Stimulated activated naive CD8-positive, alpha-beta T cell treated with anti-CD3 and anti-CD28 coated beads, Interleukin-15, amount 100 ng/mL, for 72 hours (primary cell): Measurements from ENCODE around the gene SYCE3.
"Not testable (repeated sequence)": the region's sequence is repeated elsewhere in the genome, so short reads cannot be mapped to it uniquely, and the experiment has no call there.

Experiments used
- ATAC-seq: fragments of 150-1000 bp; cut with Tn5 transposase; 2 replicates; pipeline ENCODE4 v1.10.0; 2021; ENCODE audit warnings: mild to moderate bottlenecking, moderate library complexity
- DNase-seq, 2 donors: peaks; one replicate each; pipeline ENCODE4 v3.0.0; 2021 to 2022
- H3K27ac Mint-ChIP-seq, 2 donors: one replicate each; pipeline ENCODE4 v1.8.0; 2022; ENCODE audit warnings: mild to moderate bottlenecking in 2 of 2, mixed read lengths in 2 of 2, moderate library complexity in 2 of 2
- H3K27me3 Mint-ChIP-seq: one replicate; pipeline ENCODE4 v1.8.0; 2022; ENCODE audit warnings: mixed read lengths
- H3K4me1 Mint-ChIP-seq: one replicate; pipeline ENCODE4 v1.8.0; 2022; ENCODE audit warnings: mild to moderate bottlenecking, mixed read lengths
- H3K4me3 Mint-ChIP-seq, 2 donors: one replicate each; pipeline ENCODE4 v1.8.0; 2022; ENCODE audit warnings: mild to moderate bottlenecking in 2 of 2, mixed read lengths in 2 of 2, moderate library complexity in 1 of 2
- H3K9me3 Mint-ChIP-seq, 2 donors: one replicate each; pipeline ENCODE4 v1.8.0; 2022; ENCODE audit warnings: mixed read lengths in 2 of 2

Gene SYCE3

DNA sequence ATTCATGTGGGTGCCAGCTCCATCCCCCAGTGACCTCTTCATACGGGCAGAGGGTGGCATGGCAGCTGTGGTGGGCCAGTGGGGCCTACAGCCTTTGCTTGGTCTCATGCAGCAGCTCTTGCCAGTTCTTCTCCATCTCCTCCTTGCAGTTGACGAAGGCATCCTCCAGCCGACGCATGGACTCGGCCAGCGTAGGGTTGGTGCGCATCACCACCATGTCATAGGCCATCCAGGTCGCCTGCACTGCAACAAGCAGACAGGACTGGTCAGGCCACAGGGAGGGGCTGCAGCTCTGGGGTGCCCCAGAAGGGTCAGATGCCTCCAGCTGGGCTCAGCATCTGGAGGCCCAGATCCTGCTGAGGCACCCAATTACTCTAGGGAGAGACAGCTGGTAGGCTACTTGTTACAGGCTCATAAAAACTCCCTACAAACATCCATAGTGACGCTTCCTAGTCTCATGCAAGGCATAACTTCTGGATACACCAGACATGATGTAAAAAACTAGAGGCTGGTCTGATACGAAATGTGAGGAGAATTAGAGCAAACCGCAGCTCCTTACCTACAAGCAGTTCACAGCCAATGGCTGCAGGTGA lies 11.5 kb downstream of the SYCE3 start:
- H3K9me3 Mint-ChIP-seq, result no peaks in the 10 kb centered on the region
- DNase-seq (no peak), ATAC-seq (no peak)
- peak overlapping the region; percentile 20 to 33 for H3K4me3 Mint-ChIP-seq
- no peak overlapping the region for H3K27ac Mint-ChIP-seq
- peaks cover 36% of the 10 kb centered on the region for H3K4me1 Mint-ChIP-seq
- no peaks in the 10 kb centered on the region for H3K27me3 Mint-ChIP-seq

DNA sequence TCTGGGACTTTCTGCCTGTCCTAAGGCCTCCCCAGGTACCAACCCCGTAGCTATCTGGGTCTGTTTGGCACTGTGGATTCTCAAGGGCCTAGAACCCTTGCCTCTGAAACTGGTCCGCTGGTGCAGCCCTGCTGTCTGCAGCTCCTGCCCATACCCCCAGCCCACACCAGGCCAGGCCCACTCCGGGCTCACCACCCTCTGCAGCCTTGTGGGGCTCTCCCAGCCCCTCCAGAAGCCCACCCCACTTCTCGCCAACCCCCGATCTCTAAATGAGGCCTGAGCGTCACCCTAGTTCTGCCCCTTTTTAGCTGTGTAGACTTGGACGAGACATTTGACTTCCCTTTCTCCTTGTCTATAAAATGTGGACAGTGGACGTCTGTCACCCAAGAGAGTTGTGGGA lies 12.3 kb downstream of the SYCE3 start:
- peak overlapping the region; percentile 85 to 92 for H3K4me3 Mint-ChIP-seq

DNA sequence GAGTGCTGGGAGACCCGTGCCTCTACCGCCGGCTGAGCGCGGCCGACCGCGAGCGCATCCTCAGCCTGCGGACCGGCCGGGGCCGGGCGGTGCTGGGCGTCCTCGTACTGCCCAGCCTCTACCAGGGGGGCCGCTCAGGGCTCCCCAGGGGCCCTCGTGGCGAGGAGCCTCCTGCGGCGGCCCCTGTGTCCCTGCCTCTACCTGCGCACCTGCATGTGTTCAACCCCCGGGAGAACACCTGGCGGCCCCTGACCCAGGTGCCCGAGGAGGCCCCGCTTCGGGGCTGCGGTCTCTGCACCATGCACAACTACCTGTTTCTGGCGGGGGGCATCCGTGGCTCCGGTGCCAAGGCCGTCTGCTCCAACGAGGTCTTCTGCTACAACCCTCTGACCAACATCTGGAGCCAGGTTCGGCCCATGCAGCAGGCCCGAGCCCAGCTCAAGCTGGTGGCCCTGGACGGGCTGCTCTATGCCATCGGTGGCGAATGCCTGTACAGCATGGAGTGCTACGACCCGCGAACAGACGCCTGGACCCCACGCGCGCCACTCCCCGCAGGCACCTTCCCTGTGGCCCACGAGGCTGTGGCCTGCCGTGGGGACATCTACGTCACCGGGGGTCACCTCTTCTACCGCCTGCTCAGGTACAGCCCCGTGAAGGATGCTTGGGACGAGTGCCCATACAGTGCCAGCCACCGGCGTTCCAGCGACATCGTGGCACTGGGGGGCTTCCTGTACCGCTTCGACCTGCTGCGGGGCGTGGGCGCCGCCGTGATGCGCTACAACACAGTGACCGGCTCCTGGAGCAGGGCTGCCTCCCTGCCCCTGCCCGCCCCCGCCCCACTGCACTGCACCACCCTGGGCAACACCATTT lies 13.6 kb downstream of the SYCE3 start:
- H3K9me3 Mint-ChIP-seq, result no peaks in the 10 kb centered on the region
- DNase-seq, result peak in 1 of 2 donors; percentile 16

More for the DNA sequence above, 12.3 kb downstream of the SYCE3 start:
- ATAC-seq (no peak), DNase-seq (no peak)
- Mint-ChIP-seq H3K27ac (peak overlapping the region; percentile 36 to 86), H3K4me1 (peaks cover 44% of the 10 kb centered on the region), H3K9me3 (no peaks in the 10 kb centered on the region), H3K27me3 (no peaks in the 10 kb centered on the region)

DNA sequence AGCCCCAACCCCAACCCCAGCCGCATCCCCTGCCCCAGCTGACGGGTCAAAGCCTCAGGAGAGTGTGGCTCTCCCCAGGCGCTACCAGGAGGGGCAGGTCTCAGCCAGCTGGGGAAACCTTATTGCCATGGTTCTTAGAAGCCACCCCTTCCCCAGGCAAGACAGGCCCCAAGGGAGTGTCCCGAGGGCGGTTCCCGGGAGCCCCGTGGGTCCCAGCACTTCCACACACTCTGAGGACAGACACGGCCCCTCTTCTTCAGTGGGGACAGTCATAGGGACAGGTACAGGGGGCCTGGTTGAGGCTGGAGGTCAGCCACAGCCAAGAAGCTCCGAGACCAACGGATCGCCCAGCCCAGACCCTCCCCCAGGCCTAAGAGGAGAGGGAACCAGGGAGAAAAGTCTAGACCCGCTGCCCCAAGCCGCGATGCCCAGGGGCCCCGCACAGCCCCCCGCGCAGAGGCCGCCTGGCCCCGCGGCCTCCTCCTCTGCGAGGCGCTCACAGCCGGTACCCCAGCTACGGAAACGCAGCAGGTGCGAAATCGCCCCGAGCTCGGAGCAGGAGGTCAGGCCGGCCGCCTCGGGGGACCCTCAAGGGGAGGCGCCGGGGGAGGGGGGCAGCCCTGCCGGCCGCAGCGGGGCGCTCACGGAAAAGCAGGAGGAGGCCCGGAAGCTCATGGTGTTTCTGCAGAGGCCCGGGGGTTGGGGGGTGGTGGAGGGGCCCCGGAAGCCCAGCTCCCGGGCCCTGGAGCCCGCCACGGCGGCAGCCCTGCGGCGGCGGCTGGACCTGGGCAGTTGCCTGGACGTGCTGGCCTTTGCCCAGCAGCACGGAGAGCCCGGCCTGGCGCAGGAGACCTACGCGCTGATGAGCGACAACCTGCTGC lies 14.4 kb downstream of the SYCE3 start:
- no peaks in the 10 kb centered on the region for H3K9me3 Mint-ChIP-seq
- DNase-seq (peak; percentile 64 to 68), ATAC-seq (peak; percentile 37)
- peak overlapping the region; percentile 89 to 92 for H3K4me3 Mint-ChIP-seq
- no peaks in the 10 kb centered on the region for H3K27me3 Mint-ChIP-seq
- peak overlapping the region; percentile 91 to 95 for H3K27ac Mint-ChIP-seq
- H3K4me1 Mint-ChIP-seq, result peaks cover 62% of the 10 kb centered on the region

More for the DNA sequence above, 13.6 kb downstream of the SYCE3 start:
- peak; percentile 0 for ATAC-seq
- Mint-ChIP-seq H3K4me1 (peaks cover 57% of the 10 kb centered on the region), H3K27ac (peak overlapping the region; percentile 69 to 96), H3K27me3 (no peaks in the 10 kb centered on the region), H3K4me3 (peak overlapping the region; percentile 85 to 92)

DNA sequence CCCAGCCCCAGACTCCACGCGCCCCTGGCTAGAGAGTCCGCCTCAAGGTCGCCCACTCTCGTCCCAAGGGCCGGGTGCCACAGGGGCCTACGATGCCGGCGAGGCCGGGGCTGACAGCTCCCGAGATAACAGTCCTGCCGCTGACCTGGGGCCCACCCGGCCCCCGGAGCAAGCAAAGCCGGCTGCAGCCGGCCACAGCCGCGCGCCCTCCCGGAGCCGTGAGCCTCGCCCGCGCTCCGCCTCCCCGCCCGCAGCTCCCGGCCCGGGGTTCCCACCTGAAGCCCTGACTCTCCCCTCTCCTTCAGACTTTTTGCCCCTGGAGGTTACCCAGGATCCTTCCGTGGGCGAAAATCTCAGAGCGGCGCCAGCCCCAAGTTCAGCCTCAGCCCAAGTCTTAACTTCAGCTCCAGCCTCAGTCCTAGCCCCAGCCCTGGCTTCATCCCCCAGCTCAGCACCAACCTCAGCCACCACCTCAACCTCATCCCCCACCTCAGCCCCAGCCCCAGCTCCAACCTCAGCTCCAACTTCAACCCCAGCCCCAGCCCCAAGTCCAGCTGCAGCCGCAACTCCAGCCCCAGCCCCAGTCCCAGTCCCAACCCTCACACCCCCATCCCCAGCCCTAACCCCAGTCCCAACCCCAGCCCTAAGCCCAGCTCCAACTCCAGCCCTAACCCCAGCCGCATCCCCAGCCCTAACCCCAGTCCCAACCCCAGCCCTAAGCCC lies 15.3 kb downstream of the SYCE3 start:
- DNase-seq, result peak; percentile 15 to 29
- peak overlapping the region; percentile 89 to 92 for H3K4me3 Mint-ChIP-seq
- H3K27me3 Mint-ChIP-seq, result no peaks in the 10 kb centered on the region
- peak overlapping the region; percentile 95 to 98 for H3K27ac Mint-ChIP-seq
- H3K4me1 Mint-ChIP-seq, result peaks cover 65% of the 10 kb centered on the region
- peaks cover 0 to 3% of the 10 kb centered on the region in 2 donors for H3K9me3 Mint-ChIP-seq
- ATAC-seq, result peak; percentile 5

DNA sequence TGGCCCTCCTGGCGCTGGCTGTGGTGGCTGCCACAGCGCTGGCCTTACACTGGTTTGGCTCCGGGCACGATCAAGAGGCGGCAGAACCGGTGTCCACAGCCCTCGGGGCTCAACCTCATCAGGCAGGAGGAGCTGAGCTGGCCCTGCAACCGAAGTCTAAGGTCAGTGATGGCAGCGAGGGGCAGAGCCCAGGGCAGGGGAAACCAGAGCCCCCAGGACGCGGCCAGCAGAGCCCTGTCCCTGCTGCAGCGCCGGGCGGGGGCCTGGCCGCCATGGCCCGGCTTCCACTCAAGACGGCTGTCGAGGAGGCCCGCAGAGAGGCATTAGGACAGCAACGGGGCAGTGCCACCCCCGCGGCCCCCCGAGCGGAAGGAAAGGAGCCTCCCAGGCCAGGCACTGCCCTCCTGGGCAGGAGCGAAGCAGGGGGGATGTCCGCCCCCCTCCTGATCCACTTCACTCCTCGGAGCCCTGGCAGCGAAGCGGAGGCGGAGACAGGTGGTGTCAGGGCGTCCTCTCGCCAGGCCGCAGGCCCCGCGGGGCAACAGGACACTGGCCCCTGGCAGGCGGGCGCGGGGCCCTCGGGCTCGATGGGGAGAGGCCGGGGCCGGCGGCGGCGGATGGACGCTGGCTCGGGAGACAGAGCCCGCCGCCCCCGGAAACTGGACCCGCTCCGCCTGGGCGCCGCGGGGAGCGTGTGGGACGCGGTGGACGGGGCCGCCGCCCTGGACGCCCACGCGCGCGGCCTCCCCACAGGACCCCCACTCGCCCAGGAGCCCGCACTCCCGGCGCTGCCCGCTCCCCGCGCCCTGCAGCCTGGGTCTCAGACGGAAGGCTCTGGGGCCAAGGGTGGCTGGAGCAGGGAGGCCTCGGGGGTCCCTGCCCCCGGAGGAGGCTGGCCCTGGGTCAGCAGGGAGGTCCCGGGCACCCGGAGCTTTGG lies 16.1 kb downstream of the SYCE3 start:
- ATAC-seq, result no peak
- peak overlapping the region; percentile 99 to 100 for H3K27ac Mint-ChIP-seq
- peak overlapping the region; percentile 85 to 92 for H3K4me3 Mint-ChIP-seq
- H3K27me3 Mint-ChIP-seq, result no peaks in the 10 kb centered on the region
- no peak for DNase-seq
- H3K4me1 Mint-ChIP-seq, result peaks cover 73% of the 10 kb centered on the region
- H3K9me3 Mint-ChIP-seq, result peaks cover 0 to 4% of the 10 kb centered on the region in 2 donors

DNA sequence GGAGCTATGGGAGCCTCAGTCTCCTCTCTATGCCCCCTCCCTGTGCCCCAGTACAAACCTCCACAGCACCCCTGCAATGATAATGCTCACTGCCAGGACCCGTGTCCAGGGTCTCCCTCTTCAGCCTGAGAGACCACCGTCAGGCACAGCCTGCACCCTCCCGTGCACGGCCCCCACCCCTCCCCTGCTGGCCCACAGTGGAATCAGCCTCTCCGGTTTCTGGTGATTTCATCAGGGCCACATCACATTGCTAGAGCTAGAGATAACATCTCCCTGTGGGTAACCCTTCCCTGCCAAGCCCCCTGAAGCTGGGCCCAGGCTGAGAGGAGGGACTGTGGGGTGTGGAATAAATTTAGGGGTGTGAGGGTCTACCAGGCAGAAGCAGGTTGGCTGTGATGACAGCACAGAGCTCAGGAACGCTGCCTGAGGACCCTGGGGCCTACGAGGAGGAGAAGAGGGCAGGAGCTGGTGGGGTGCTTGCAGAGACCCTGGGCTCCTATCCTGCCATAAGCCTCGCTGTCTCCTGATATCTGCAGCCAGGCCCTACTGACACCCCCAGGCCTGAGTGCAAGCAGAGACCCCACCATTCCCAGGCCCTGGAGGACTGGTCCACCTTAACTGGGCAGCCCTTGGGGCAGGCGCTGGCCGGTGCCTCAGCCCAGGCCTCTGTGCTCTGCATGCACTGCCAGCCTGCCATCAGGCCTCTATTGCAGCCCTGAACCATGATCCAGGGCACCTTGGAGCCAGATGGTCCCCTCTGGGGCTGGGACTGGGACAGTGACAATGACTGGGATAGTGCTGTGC lies 17.0 kb downstream of the SYCE3 start, which contains the start of gene KLHDC7B:
Gene KLHDC7B, plus strand, starts transcription at position 378 of the 804 bp plus-strand sequence. Its CDS starts 345 bp downstream, at position 723.
- peak within 1 kb of the TSS; percentile 84 to 85 for H3K4me3 Mint-ChIP-seq
- peaks cover 0 to 4% of the 10 kb centered on the region in 2 donors for H3K9me3 Mint-ChIP-seq
- peak; percentile 69 for ATAC-seq
- H3K4me1 Mint-ChIP-seq, result peaks cover 75% of the 10 kb centered on the region
- H3K27ac Mint-ChIP-seq, result peak within 1 kb of the TSS; percentile 99 to 100
- DNase-seq, result peak; percentile 76 to 86
- no peaks in the 10 kb centered on the region for H3K27me3 Mint-ChIP-seq

DNA sequence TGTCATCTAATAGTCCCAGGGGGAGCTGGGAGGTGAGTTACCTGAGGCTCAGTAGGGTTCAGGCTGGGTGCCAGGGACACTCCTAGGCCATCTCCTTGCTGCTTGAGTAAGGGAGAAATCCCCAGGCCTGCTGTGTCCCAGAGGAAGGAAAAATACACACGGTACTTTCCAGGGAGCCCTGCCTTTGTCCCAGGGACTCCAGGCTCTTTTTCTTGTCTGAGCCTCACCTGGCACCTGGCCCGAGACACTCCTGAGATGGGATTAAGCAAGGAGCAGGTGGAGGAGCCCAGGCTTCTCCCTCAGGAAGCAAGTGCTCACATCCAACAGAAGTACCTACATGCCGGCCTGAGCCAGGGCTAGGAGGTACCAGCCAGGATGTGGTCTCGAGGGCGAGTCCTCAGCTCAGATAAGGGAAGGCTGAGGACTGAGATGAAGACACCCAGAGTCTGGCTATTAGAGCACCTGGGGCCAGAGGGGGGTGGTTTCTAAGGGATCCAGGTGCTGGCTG lies 17.9 kb downstream of the SYCE3 start:
- peak; percentile 32 for ATAC-seq
- peak overlapping the region; percentile 84 to 85 for H3K4me3 Mint-ChIP-seq
- peak; percentile 51 to 71 for DNase-seq
- peak overlapping the region; percentile 99 to 100 for H3K27ac Mint-ChIP-seq
- H3K27me3 Mint-ChIP-seq, result no peaks in the 10 kb centered on the region
- H3K9me3 Mint-ChIP-seq, result peaks cover 0 to 4% of the 10 kb centered on the region in 2 donors
- peaks cover 75% of the 10 kb centered on the region for H3K4me1 Mint-ChIP-seq

DNA sequence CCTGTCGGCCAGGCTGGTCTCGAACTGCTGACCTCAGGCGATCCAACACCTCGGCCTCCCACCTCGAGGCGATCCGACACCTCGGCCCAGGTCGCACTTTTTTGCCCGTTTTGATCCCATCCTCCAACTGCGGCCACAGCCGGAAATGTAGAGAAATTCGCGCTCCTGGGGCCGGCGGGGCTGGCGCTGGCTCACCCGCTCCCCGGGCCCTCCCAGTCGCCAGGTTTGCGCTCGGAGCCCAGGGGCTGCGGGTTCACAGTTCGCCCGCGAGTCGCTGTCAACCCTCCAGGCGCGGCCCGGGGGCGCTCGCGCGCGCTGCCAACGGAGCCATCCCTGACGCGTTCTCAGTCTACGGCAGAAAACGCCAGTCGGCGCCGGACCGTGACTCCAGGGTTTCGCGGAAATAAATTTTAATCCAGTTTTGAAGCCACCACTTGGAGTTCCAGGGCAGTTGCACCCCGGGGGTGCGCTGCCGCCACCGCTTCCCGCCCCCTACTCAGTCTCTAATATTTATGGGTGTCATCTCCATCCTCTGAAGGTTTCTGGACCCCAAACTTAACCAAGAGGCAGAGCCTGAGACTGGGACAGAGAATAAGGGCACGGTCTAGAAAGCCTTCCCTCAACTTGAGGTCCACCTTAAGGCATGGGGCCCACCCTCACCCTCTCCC lies 18.5 kb downstream of the SYCE3 start:
- Mint-ChIP-seq H3K27ac (peak overlapping the region; percentile 99 to 100), H3K4me3 (peak overlapping the region; percentile 84 to 85), H3K9me3 (peaks cover 0 to 4% of the 10 kb centered on the region in 2 donors), H3K27me3 (no peaks in the 10 kb centered on the region), H3K4me1 (peaks cover 75% of the 10 kb centered on the region)
- DNase-seq (peak; percentile 87 to 91), ATAC-seq (peak; percentile 47)

DNA sequence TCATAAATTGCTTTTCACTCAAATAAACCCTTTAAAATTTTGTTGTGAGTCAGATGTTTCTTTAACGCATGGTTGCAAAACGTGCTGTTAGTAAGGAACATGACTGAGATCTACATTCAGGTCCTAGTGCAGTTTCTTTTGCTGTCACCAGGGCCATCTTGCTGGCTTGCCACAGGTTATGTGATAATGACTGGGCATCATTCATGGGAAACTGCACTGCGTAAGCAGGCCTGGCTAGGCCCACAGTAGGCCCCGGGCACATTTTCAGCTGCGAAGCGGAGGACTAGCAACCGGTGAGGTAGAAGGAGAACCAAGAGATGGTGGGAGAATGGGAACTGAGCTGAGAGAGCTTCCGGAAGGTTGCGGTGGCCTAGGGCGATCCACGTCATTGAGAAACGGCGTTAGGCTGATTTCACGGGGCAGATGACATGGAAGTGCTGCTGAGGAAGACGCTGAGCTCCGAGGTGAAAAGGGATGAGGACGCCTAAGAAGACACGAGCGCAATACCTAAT lies 20.2 kb downstream of the SYCE3 start:
- H3K4me1 Mint-ChIP-seq, result peaks cover 84% of the 10 kb centered on the region
- H3K27ac Mint-ChIP-seq, result peak overlapping the region in 1 of 2 donors; percentile 92

DNA sequence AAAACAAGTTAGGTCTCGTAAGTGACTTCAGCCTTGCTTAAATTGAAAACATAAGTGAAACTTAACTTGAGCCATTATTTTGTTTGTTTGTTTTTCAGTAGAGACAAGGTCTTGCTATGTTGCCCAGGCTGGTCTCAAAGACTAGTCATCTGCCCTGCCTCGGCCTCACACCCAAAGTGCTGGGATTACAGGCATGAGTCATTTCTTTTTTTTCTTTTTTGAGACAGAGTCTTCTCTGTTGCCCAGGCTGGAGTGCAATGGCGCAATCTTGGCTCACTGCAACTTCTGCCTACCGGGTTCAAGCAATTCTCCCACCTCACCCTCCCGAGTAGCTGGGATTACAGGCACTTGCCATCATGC lies 21.1 kb downstream of the SYCE3 start:
- Mint-ChIP-seq H3K4me3 (peak overlapping the region; percentile 54 to 69), H3K4me1 (peaks cover 89% of the 10 kb centered on the region), H3K27ac (peak overlapping the region; percentile 96 to 100)
- peak in 1 of 2 donors; percentile 67 for DNase-seq
- not testable (repeated sequence) for ATAC-seq, H3K9me3 Mint-ChIP-seq, H3K27me3 Mint-ChIP-seq

More for the DNA sequence above, 20.2 kb downstream of the SYCE3 start:
- ATAC-seq, result no peak
- Mint-ChIP-seq H3K4me3 (peak overlapping the region; percentile 7 to 69), H3K27me3 (no peaks in the 10 kb centered on the region), H3K9me3 (peaks cover 0 to 4% of the 10 kb centered on the region in 2 donors)
- DNase-seq, result peak in 1 of 2 donors; percentile 67

DNA sequence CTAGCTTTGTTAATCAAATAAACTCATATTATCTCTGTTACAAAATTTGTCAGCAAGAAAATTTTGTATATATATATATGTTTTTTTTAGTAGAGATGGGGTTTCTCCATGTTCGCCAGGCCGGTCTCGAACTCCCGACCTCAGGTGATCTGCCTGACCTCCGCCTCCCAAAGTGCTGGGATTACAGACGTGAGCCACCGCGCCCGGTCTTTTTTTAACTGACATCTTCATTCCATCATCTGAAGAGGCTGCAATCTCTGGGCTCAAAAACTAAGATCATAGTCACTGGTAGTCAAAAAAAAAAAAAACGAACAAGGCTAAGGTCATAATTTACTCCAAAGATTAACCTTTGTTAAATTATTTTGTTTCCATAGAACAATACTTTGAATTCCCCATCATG lies 22.3 kb downstream of the SYCE3 start:
- peaks cover 78% of the 10 kb centered on the region for H3K4me1 Mint-ChIP-seq
- no peaks in the 10 kb centered on the region for H3K27me3 Mint-ChIP-seq
- H3K4me3 Mint-ChIP-seq, result peak overlapping the region; percentile 54 to 69
- peaks cover 0 to 4% of the 10 kb centered on the region in 2 donors for H3K9me3 Mint-ChIP-seq
- ATAC-seq, result no peak
- no peak for DNase-seq
- peak overlapping the region; percentile 96 to 100 for H3K27ac Mint-ChIP-seq
